H9 (cell line): Measurements from ENCODE around the gene NBPF4. TPM values are rescaled to one million over a fixed set of nuclear protein-coding genes. Genes with fewer than 3 reads are reported as not detected.
A peak's percentile ranks its signal among the peaks of the same experiment; 100 is the strongest.

Source experiments
- DNase-seq: peaks from one replicate; pipeline ENCODE4 v3.0.0-alpha.2; 2017
- H2AFZ ChIP-seq: one replicate; pipeline ENCODE4 v1.6.1; 2013; ENCODE audit warnings: mild to moderate bottlenecking, low read length, control low read depth, moderate library complexity
- H2AK5ac ChIP-seq: 2 replicates; pipeline ENCODE4 v1.6.1; 2013; ENCODE audit warnings: low read length, control low read depth, mixed read lengths; ENCODE audit not compliant: insufficient read length
- H2BK120ac ChIP-seq: one replicate; pipeline ENCODE4 v1.6.1; 2013; ENCODE audit warnings: low read depth, mild to moderate bottlenecking, low read length, control low read depth, inconsistent platforms; ENCODE audit not compliant: poor library complexity, severe bottlenecking
- H2BK12ac ChIP-seq: 2 replicates; pipeline ENCODE4 v1.6.1; 2013; ENCODE audit warnings: low read length, control low read depth, mixed read lengths, low read depth; ENCODE audit not compliant: insufficient read length
- H2BK15ac ChIP-seq: 2 replicates; pipeline ENCODE4 v1.6.1; 2013; ENCODE audit warnings: low read depth, low read length, control low read depth
- H2BK20ac ChIP-seq: one replicate; pipeline ENCODE4 v1.6.1; 2013; ENCODE audit warnings: low read depth, mild to moderate bottlenecking, low read length, control low read depth, inconsistent platforms; ENCODE audit not compliant: poor library complexity, severe bottlenecking
- H2BK5ac ChIP-seq: 2 replicates; pipeline ENCODE4 v1.6.1; 2013; ENCODE audit warnings: low read length, control low read depth, mixed read lengths; ENCODE audit not compliant: insufficient read length
- H3K14ac ChIP-seq: 2 replicates; pipeline ENCODE4 v1.6.1; 2013; ENCODE audit warnings: low read length, control low read depth; ENCODE audit not compliant: insufficient read depth
- H3K18ac ChIP-seq: 2 replicates; pipeline ENCODE4 v1.6.1; 2013; ENCODE audit warnings: low read depth, mild to moderate bottlenecking, mixed read lengths, low read length, control low read depth; ENCODE audit not compliant: insufficient read length
- H3K23ac ChIP-seq: 2 replicates; pipeline ENCODE4 v1.6.1; 2013; ENCODE audit warnings: low read length, control low read depth, mixed read lengths, low read depth; ENCODE audit not compliant: insufficient read length
- H3K23me2 ChIP-seq: 2 replicates; pipeline ENCODE4 v1.6.1; 2013; ENCODE audit warnings: low read depth, mild to moderate bottlenecking, mixed read lengths, low read length, control low read depth; ENCODE audit not compliant: insufficient read length, poor library complexity, severe bottlenecking
- H3K27ac ChIP-seq: 2 replicates; pipeline ENCODE4 v1.5.1; 2013; ENCODE audit warnings: low read length, control low read depth, mixed read lengths, low read depth; ENCODE audit not compliant: insufficient read length
- H3K27me3 ChIP-seq: 2 replicates; pipeline ENCODE4 v1.6.1; 2013; ENCODE audit warnings: low read length, control low read depth, inconsistent platforms; ENCODE audit not compliant: insufficient read depth
- H3K4ac ChIP-seq: 2 replicates; pipeline ENCODE4 v1.6.1; 2013; ENCODE audit warnings: low read depth, mild to moderate bottlenecking, control low read depth, inconsistent platforms, low read length, moderate library complexity
- H3K4me1 ChIP-seq: 2 replicates; pipeline ENCODE4 v1.6.1; 2013; ENCODE audit warnings: low read length, control low read depth, inconsistent platforms; ENCODE audit not compliant: insufficient read depth
- H3K4me2 ChIP-seq: 2 replicates; pipeline ENCODE4 v1.6.1; 2013; ENCODE audit warnings: low read length, control low read depth, mixed read lengths; ENCODE audit not compliant: insufficient read length, insufficient read depth
- H3K56ac ChIP-seq: 2 replicates; pipeline ENCODE4 v1.6.1; 2013; ENCODE audit warnings: low read depth, mild to moderate bottlenecking, mixed read lengths, low read length, control low read depth; ENCODE audit not compliant: insufficient read length
- H3K79me1 ChIP-seq: 2 replicates; pipeline ENCODE4 v1.6.1; 2013; ENCODE audit warnings: low read depth, mild to moderate bottlenecking, moderate library complexity, low read length, control low read depth, inconsistent platforms; ENCODE audit not compliant: insufficient read depth, poor library complexity, severe bottlenecking
- H3K79me2 ChIP-seq: 2 replicates; pipeline ENCODE4 v1.6.1; 2013; ENCODE audit warnings: low read length, control low read depth, inconsistent platforms; ENCODE audit not compliant: insufficient read depth
- H3K9ac ChIP-seq: 2 replicates; pipeline ENCODE4 v1.6.1; 2013; ENCODE audit warnings: low read length, control low read depth, mixed read lengths; ENCODE audit not compliant: insufficient read length; ENCODE audit errors: extremely low read depth
- H3K9me3 ChIP-seq: one replicate; pipeline ENCODE4 v1.6.1; 2013; ENCODE audit warnings: low read depth, low read length, inconsistent platforms; ENCODE audit not compliant: control insufficient read depth
- H3T11ph ChIP-seq: one replicate; pipeline ENCODE4 v1.6.1; 2013; ENCODE audit warnings: mild to moderate bottlenecking, low read length, control low read depth, inconsistent platforms
- H4K20me1 ChIP-seq: one replicate; pipeline ENCODE4 v1.6.1; 2013; ENCODE audit not compliant: control insufficient read depth, insufficient read length, insufficient read depth
- H4K5ac ChIP-seq: 2 replicates; pipeline ENCODE4 v1.6.1; 2013; ENCODE audit warnings: low read depth, mild to moderate bottlenecking, mixed read lengths, low read length, control low read depth; ENCODE audit not compliant: insufficient read length
- H4K8ac ChIP-seq: replicated peaks from 2 replicates; pipeline ENCODE4 v1.6.1; 2013; ENCODE audit warnings: low read length, control low read depth, mixed read lengths, low read depth; ENCODE audit not compliant: insufficient read length
- H4K91ac ChIP-seq: 2 replicates; pipeline ENCODE4 v1.6.1; 2013; ENCODE audit warnings: low read depth, mild to moderate bottlenecking, moderate library complexity, mixed read lengths, low read length, control low read depth; ENCODE audit not compliant: insufficient read length
- H3K27ac Mint-ChIP-seq, 3 experiments: 2 replicates in 2 of 3; 3 replicates in 1 of 3; pipeline ENCODE4 v1.8.0; 2020 to 2021; ENCODE audit warnings: mixed read lengths in 3 of 3, mild to moderate bottlenecking in 1 of 3, moderate library complexity in 1 of 3
- H3K27me3 Mint-ChIP-seq: 2 replicates; pipeline ENCODE4 v1.8.0; 2021; ENCODE audit warnings: low read depth, mild to moderate bottlenecking, moderate library complexity, mixed read lengths
- H3K36me3 Mint-ChIP-seq, 3 experiments: 2 replicates in 2 of 3; 3 replicates in 1 of 3; pipeline ENCODE4 v1.8.0; 2020 to 2021; ENCODE audit warnings: low read depth in 3 of 3, mixed read lengths in 3 of 3; ENCODE audit not compliant: insufficient read depth in 1 of 3
- H3K4me1 Mint-ChIP-seq, 2 experiments: 2 replicates each; pipeline ENCODE4 v1.8.0; 2020; ENCODE audit warnings: mixed read lengths in 2 of 2
- H3K4me3 Mint-ChIP-seq, 2 experiments: 2 replicates in 1 of 2; 3 replicates in 1 of 2; pipeline ENCODE4 v1.8.0; 2020 to 2021; ENCODE audit warnings: mild to moderate bottlenecking in 2 of 2, mixed read lengths in 2 of 2, moderate library complexity in 1 of 2
- H3K9me3 Mint-ChIP-seq, 2 experiments: 2 replicates in 1 of 2; 3 replicates in 1 of 2; pipeline ENCODE4 v1.8.0; 2020; ENCODE audit warnings: mild to moderate bottlenecking in 2 of 2, mixed read lengths in 2 of 2, moderate library complexity in 1 of 2
- WGBS: extraction: QIAGEN DNeasy Blood & Tissue Kit; methylation state at CpG from one replicate; pipeline ENCODE4 v1.1.7; 2013; ENCODE audit warnings: missing lambda C conversion rate, low lambda C conversion rate, mixed read lengths; ENCODE audit not compliant: insufficient read length; ENCODE audit errors: extremely low coverage; 5-methylcytosine and 5-hydroxymethylcytosine counted together
- total RNA-seq: library from RNA; stranded (reverse); gene quantifications from 2 replicates; pipeline ENCODE4 v1.2.1, GENCODE V29; 2021
- TF ChIP-seq, protein P1 (sequence below): fragments of 200-600 bp; sonication (generic); conservative IDR thresholded peaks from 3 replicates; pipeline ENCODE4 v1.8.0; 2021; ENCODE audit warnings: antibody characterized with exemption, mild to moderate bottlenecking

NBPF4 gene
- total RNA-seq, 1 experiment from 2014 or later = not detected

DNA sequence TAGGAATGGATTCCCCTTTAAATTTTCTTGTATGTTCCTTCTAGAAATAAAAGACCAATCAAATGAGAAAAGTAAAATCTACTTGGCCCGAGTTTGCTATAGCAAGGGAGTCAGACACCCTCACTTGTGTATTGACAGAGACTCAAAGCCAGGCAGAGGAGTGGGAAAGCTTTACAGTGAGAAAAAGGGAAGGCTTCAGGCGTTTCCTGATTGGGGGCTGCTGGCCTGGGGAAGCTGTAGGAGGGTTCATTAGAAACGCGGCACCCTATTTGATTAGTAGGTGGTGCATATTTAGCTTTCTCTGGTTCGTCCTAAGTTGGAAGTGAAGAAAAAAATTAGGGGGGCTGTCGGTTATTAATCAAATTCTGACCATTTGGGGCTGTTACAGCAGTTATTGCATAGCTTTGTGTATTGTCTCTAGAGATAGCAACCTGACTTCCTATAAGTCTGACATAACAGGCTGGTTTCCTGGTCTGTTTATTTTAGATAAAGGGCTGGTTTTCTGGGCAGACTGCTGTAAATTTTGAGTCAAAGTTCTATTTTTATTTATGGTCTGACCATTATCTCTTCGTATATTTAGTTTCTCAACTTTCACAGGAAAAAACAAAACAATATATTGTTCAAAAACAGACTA, 53.8 kb downstream of the NBPF4 start:
- Histone ChIP-seq H3K79me2 (peaks cover 8% of the 10 kb centered on the region; the same call in 1 of the 2 replicates), H3K23ac (no peak overlapping the region), H3K9me3 (no peaks in the 10 kb centered on the region), H3K79me1 (peaks cover 13% of the 10 kb centered on the region), H2BK5ac (no peak overlapping the region), H4K20me1 (no peaks in the 10 kb centered on the region), H4K8ac (no peak overlapping the region), H2BK120ac (no peak overlapping the region), H2AK5ac (no peak overlapping the region), H2BK15ac (no peak overlapping the region), H3T11ph (no peak overlapping the region), H3K27me3 (no peaks in the 10 kb centered on the region), H3K4me2 (no peak overlapping the region), H3K27ac (no peak overlapping the region), H2BK20ac (no peak overlapping the region), H3K14ac (no peak overlapping the region), H2AFZ (no peak overlapping the region), H3K56ac (no peak overlapping the region), H3K18ac (no peak overlapping the region), H3K4me1 (no peaks in the 10 kb centered on the region), H3K23me2 (no peaks in the 10 kb centered on the region), H4K5ac (no peak overlapping the region), H2BK12ac (no peak overlapping the region), H4K91ac (no peak overlapping the region), H3K4ac (no peak overlapping the region), H3K9ac (no peak overlapping the region)
- Mint-ChIP-seq H3K9me3 (peaks cover 3 to 6% of the 10 kb centered on the region in 2 experiments; a peak in 3 of 5 replicates), H3K36me3 (peaks cover 13 to 57% (median 31%) of the 10 kb centered on the region in 3 experiments), H3K27me3 (no peaks in the 10 kb centered on the region), H3K4me1 (peaks cover 3 to 4% of the 10 kb centered on the region in 2 experiments; a peak in 2 of 4 replicates), H3K27ac (peak overlapping the region in 1 of 3 experiments; percentile 19; a peak in 2 of 7 replicates), H3K4me3 (no peak overlapping the region)
- TF ChIP-seq, protein P1, sequence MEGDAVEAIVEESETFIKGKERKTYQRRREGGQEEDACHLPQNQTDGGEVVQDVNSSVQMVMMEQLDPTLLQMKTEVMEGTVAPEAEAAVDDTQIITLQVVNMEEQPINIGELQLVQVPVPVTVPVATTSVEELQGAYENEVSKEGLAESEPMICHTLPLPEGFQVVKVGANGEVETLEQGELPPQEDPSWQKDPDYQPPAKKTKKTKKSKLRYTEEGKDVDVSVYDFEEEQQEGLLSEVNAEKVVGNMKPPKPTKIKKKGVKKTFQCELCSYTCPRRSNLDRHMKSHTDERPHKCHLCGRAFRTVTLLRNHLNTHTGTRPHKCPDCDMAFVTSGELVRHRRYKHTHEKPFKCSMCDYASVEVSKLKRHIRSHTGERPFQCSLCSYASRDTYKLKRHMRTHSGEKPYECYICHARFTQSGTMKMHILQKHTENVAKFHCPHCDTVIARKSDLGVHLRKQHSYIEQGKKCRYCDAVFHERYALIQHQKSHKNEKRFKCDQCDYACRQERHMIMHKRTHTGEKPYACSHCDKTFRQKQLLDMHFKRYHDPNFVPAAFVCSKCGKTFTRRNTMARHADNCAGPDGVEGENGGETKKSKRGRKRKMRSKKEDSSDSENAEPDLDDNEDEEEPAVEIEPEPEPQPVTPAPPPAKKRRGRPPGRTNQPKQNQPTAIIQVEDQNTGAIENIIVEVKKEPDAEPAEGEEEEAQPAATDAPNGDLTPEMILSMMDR = no peak
- no peak for DNase-seq
- WGBS = no CpG with 5 or more reads among the region's 7 CpGs
